Stomach (tissue), 9 donors: ENCODE results near the gene ABCA9. TPM values are rescaled to one million over a fixed set of nuclear protein-coding genes. Genes with fewer than 3 reads are reported as not detected.
"Not testable (repeated sequence)": the region's sequence is repeated elsewhere in the genome, so short reads cannot be mapped to it uniquely, and the experiment has no call there.

Experiments
- DNase-seq, 2 donors: peaks; one replicate each; pipeline versions ENCODE4 v3.0.0 to v3.0.0-alpha.2; 2013 to 2019
- H3K27ac ChIP-seq, 5 donors: fragments of 200-600 bp in 4 of 5; sonication (generic) in 4 of 5; one replicate each; pipeline ENCODE4 v1.5.1; 2013 to 2019; ENCODE audit warnings: mild to moderate bottlenecking in 1 of 5, moderate library complexity in 1 of 5
- H3K27me3 ChIP-seq, 3 donors: fragments of 200-600 bp; sonication (generic); one replicate each; pipeline ENCODE4 v1.5.1; 2017 to 2019; ENCODE audit warnings: mixed run types in 1 of 3
- H3K36me3 ChIP-seq, 4 donors: fragments of 200-600 bp; sonication (generic); 1 replicate in 3 of 4; 2 replicates in 1 of 4; pipeline ENCODE4 v1.5.1; 2016 to 2019
- H3K4me1 ChIP-seq, 4 donors: fragments of 200-600 bp; sonication (generic); one replicate each; pipeline ENCODE4 v1.5.1; 2016 to 2019
- H3K4me3 ChIP-seq, 4 donors: fragments of 200-600 bp; sonication (generic) in 3 of 4; one replicate each; pipeline ENCODE4 v1.5.1; 2016 to 2019; ENCODE audit warnings: mild to moderate bottlenecking in 1 of 4
- H3K9me3 ChIP-seq, 4 donors: fragments of 200-600 bp; sonication (generic); one replicate each; pipeline ENCODE4 v1.5.1; 2016 to 2019
- CTCF ChIP-seq, 7 experiments: fragments of 450-650 bp in 4 of 7; fragments of 200-600 bp in 3 of 7; sonication (generic) in 3 of 7; IDR thresholded peaks; one replicate each; pipeline ENCODE4 v1.5.1; 2016 to 2019; ENCODE audit warnings: antibody characterized with exemption in 7 of 7, control low read depth in 2 of 7, mild to moderate bottlenecking in 1 of 7
- EP300 ChIP-seq: sonication (generic); formaldehyde crosslinking; IDR thresholded peaks from one replicate; pipeline ENCODE4 v1.6.1; 2017; ENCODE audit warnings: antibody characterized with exemption
- POLR2A ChIP-seq, 4 donors: fragments of 450-650 bp; IDR thresholded peaks; one replicate each; pipeline ENCODE4 v1.6.1; 2016; ENCODE audit warnings: antibody characterized with exemption in 4 of 4, control low read depth in 2 of 4, mild to moderate bottlenecking in 1 of 4, moderate library complexity in 1 of 4
- POLR2AphosphoS5 ChIP-seq, 3 donors: sonication (generic); formaldehyde crosslinking; IDR thresholded peaks; one replicate each; pipeline ENCODE4 v1.6.1; 2016; ENCODE audit warnings: antibody characterized with exemption in 3 of 3
- WGBS, 5 donors: extraction: QIAGEN DNeasy Blood & Tissue Kit in 3 of 5; methylation state at CpG; one replicate each; pipeline versions ENCODE4 v1.1.5 to v1.1.7; 2013 to 2018; 5-methylcytosine and 5-hydroxymethylcytosine counted together
- intact Hi-C: fragments of 100-400 bp; cut with DNase I; formaldehyde crosslinking; loops from one replicate; pipeline ENCODE4 v1.15.1; 2023; ENCODE audit warnings: low total_unique reads
- polyA plus RNA-seq, 3 donors: library from polyadenylated mRNA; stranded (reverse); fragments of 200-250 nt; gene quantifications; one replicate each; pipeline ENCODE4 v1.2.3, GENCODE V29; 2013
- total RNA-seq, 5 donors: library from RNA; depleted of rRNA; stranded (reverse); fragments of >200 nt; gene quantifications; one replicate each; pipeline versions ENCODE4 v1.1.0 to v1.2.3, GENCODE V29; 2014 to 2016
- donor health status: healthy with polysubstance abuse.
- donor health status: Bipolar disorder and iron deficiency.
- donor health status: healthy.

ABCA9 gene
- total and polyA plus RNA-seq, 8 donors, result 1.4 to 38.5 (median 5.0) TPM

- H3K4me3 ChIP-seq, result no peak overlapping the region
- no peak for TF ChIP-seq EP300
- no peak for TF ChIP-seq POLR2AphosphoS5 (IDR thresholded peaks at IDR 0.05)
- TF ChIP-seq POLR2A (IDR thresholded peaks at IDR 0.05), result no peak
- no peak for TF ChIP-seq CTCF (IDR thresholded peaks at IDR 0.05)
Measured at GRCh38 chr17:69075823-69076222, 15.1 kb upstream of the ABCA9 start.

GRCh38 chr17:69073392-69073791 lies 12.7 kb upstream of the ABCA9 start:
- H3K4me3 ChIP-seq, H3K36me3 ChIP-seq, DNase-seq, H3K27me3 ChIP-seq, intact Hi-C loops, H3K27ac ChIP-seq: not testable (repeated sequence)
- Histone ChIP-seq H3K4me1 (peaks cover 0 to 10% (median 4%) of the 10 kb centered on the region in 4 donors), H3K9me3 (peaks cover 0 to 15% (median 3%) of the 10 kb centered on the region in 4 donors)

More at GRCh38 chr17:69075823-69076222, 15.1 kb upstream of the ABCA9 start:
- Histone ChIP-seq H3K36me3 (peaks cover 0 to 28% (median 13%) of the 10 kb centered on the region in 4 donors), H3K9me3 (peaks cover 0 to 15% (median 3%) of the 10 kb centered on the region in 4 donors), H3K27ac (no peak overlapping the region), H3K4me1 (peaks cover 0 to 4% (median 0%) of the 10 kb centered on the region in 4 donors), H3K27me3 (no peaks in the 10 kb centered on the region)
- intact Hi-C loops, result no loop called here
- no peak for DNase-seq

GRCh38 chr17:69072803-69073256 lies 12.1 kb upstream of the ABCA9 start:
- Histone ChIP-seq H3K4me1 (peaks cover 0 to 13% (median 4%) of the 10 kb centered on the region in 4 donors), H3K9me3 (peaks cover 0 to 15% (median 3%) of the 10 kb centered on the region in 4 donors)
- DNase-seq, H3K36me3 ChIP-seq, intact Hi-C loops, H3K27me3 ChIP-seq, H3K4me3 ChIP-seq, H3K27ac ChIP-seq: not testable (repeated sequence)
- 31 to 62% (median 52%) methylated on average over 1 of the region's 1 CpG for WGBS, 5 donors

GRCh38 chr17:69071233-69071586 lies 10.5 kb upstream of the ABCA9 start:
- 79 to 88% (median 81%) methylated on average over 4 of the region's 4 CpGs for WGBS, 5 donors
- H3K4me3 ChIP-seq, H3K27ac ChIP-seq, intact Hi-C loops, H3K27me3 ChIP-seq, DNase-seq, H3K36me3 ChIP-seq: not testable (repeated sequence)
- Histone ChIP-seq H3K9me3 (peaks cover 0 to 13% (median 3%) of the 10 kb centered on the region in 4 donors), H3K4me1 (peaks cover 0 to 13% (median 4%) of the 10 kb centered on the region in 4 donors)

GRCh38 chr17:69070378-69071232 lies 9.9 kb upstream of the ABCA9 start:
- intact Hi-C loops, H3K4me3 ChIP-seq: not testable (repeated sequence)

GRCh38 chr17:69069226-69069750 lies 8.6 kb upstream of the ABCA9 start:
- H3K27ac ChIP-seq, result no peak overlapping the region
- TF ChIP-seq POLR2A (IDR thresholded peaks at IDR 0.05), result no peak
- no peak for TF ChIP-seq POLR2AphosphoS5 (IDR thresholded peaks at IDR 0.05)
- TF ChIP-seq CTCF (IDR thresholded peaks at IDR 0.05), result no peak
- no peak for TF ChIP-seq EP300
- H3K9me3 ChIP-seq, result peaks cover 0 to 1% (median 0%) of the 10 kb centered on the region in 4 donors
- DNase-seq, result no peak
- H3K4me1 ChIP-seq, result peaks cover 0 to 13% (median 4%) of the 10 kb centered on the region in 4 donors
- H3K36me3 ChIP-seq, result no peaks in the 10 kb centered on the region
- no peaks in the 10 kb centered on the region for H3K27me3 ChIP-seq
- no peak overlapping the region for H3K4me3 ChIP-seq
- 81 to 95% (median 92%) methylated on average over 5 of the region's 5 CpGs for WGBS, 5 donors
- intact Hi-C loops, result no loop called here

More at GRCh38 chr17:69070378-69071232, 9.9 kb upstream of the ABCA9 start:
- 50 to 79% (median 57%) methylated on average over 7 to 12 of the region's 12 CpGs for WGBS, 5 donors
- H3K9me3 ChIP-seq, H3K36me3 ChIP-seq, H3K27ac ChIP-seq, H3K27me3 ChIP-seq: not testable (repeated sequence)
- peaks cover 0 to 13% (median 4%) of the 10 kb centered on the region in 4 donors for H3K4me1 ChIP-seq
- DNase-seq, result peak in 1 of 2 donors; percentile 51
